CD4-positive, alpha-beta T cell treated with Interleukin-15 for 1 hour (primary cell): ENCODE measurements around the gene UBL4A.
A peak's percentile ranks its signal among the peaks of the same experiment; 100 is the strongest.

Source experiments
- DNase-seq: peaks from one replicate; pipeline ENCODE4 v3.0.0-alpha.2; 2020

The UBL4A gene

DNA sequence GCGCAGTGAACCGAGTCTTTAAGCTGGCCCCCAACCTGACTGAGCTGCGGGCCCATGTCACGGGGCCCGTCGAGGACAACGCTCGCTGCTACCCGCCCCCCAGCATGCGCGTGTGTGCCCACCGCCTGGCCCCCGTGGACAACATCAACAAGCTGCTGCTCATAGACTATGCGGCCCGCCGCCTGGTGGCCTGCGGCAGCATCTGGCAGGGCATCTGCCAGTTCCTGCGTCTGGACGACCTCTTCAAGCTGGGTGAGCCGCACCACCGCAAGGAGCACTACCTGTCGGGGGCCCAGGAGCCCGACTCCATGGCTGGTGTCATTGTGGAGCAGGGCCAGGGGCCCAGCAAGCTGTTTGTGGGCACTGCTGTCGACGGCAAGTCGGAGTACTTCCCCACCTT, 26.1 kb downstream of the UBL4A start:
- no peak for DNase-seq

DNA sequence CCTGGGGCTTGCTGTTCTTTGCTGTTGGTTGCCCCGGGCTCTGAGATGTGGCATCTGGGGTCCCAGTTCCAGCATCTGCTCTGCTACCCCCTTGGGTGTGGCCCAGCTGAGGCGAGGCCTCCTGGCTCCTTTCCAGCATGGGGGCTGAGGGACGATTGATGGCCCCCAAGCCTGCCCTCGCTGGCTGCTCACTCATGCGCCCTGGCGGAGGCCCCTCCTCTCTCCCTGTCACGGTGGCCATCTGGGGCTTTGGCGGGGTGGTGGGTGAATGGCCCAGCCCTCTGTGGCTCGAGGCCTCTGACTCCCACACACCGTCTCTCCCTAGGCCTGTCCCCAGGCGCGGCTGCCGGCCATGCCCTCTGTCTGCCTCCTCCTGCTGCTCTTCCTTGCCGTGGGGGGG, 26.6 kb downstream of the UBL4A start:
- DNase-seq = no peak

DNA sequence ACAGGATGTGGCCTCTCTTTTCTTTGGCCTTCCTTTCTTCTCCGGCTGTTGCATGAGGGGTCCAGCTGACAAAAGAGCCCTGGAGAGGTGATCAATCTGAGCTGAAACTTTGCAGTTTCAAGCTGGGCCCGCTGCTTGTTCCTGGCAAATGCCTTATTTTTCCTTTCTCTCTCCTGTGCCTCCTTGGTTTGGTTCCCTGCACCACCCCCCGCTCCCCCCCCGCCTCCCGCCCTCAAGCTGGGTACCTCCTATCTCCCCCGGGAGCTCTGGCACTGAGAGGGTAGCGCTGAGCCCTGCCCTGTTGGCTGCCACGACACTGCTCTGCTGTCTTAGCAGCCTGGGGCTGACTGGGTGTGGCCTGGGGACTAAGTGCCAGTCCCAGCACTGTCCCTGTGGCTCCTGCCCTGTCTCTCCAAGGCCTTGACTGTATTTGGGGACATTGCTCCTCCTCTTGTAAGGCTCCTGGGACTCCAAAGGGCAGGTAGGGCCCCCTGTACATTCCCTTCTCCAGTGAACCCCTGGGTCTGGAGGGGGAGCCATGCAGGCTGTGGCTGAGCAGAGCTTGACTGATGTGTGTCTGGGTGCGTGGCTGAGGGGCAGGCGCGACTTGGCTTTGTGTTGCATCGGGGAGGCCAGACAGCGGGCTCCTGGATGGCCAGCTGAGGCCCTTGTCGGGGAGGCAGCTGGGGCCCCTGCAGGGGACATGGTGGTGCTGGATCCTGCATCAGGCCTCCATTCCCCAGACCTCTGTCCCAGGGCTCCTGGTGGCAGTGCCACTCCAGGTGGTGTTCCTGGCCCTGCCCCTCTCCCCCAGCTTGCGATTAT, 27.2 kb downstream of the UBL4A start:
- no peak for DNase-seq

DNA sequence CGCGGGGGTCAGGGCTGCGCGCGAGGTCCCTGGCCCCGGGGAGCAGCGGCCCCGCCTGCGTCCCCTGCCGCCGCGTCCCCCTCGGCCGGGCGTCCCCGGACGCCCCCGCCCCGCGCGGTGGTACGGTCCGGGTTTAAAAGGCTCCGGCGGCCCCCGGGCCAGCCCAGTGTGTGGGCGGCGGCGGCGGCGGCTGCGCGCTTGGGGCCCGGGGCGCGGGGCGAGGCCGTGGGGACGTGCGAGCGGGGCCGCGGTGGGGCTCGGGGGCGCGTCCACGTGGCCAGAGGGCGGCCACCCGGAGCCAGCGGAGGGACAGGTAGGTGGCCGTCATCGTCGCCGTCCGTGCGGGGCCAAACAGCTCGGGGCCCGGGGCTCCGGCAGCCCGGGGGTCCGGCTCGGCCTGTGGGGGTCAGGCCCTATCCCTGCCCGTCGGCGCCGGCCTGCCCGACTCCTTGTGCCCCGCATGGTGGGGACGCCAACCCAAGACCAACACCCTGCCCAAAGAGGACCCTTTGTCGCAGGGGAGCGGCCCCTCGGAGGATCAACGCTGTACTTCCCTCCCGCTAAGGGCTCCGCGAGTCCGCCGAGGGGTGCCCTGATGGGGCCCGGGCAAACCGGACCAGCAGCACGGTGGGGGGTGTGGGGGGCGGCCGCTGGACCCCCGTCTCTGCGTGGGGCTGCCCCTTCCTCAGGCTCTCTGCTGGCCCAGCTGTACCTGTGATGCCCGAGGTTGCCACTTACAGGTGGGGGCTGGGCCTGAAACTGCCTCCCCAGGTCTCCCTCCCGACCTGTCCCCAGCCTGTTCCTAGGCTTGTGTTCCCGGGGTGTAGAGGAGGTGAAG, 28.1 kb downstream of the UBL4A start, which contains the start of gene PLXNA3:
TSS of gene PLXNA3 (plus strand) at position 166 of the 838 bp plus-strand sequence. CDS start 1,903 bp downstream, outside the sequence.
- DNase-seq = peak; percentile 48

DNA sequence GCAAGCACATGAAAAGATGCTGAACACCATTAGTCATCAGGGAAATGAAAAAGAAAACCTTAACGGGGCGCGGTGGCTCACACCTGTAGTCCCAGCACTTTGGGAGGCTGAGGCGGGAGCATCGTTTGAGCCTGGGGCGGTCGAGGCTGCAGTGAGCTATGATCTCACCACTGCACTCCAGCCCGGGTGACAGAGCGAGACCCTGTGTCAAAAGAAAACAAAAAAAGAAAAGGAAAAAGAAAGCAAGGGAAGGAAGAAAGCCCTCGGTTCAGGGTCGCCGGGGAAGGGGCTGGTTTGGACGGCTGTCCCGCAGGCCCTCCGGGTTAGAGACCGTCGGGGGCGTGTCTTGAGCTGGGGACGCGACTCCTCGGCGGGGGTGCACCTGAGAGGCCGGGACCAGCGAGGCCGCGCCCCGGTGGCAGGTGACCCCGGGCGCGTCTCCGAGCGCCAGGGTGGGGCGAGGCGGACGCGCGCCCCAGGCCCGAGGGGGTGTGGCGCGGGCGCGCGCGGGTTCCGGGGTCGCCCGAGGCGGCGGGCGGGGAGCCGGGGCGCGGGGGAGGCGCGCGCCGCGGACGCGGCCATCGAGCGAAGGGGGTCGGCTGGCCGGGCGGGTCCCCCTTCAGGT, 28.8 kb downstream of the UBL4A start:
- DNase-seq = peak; percentile 73

DNA sequence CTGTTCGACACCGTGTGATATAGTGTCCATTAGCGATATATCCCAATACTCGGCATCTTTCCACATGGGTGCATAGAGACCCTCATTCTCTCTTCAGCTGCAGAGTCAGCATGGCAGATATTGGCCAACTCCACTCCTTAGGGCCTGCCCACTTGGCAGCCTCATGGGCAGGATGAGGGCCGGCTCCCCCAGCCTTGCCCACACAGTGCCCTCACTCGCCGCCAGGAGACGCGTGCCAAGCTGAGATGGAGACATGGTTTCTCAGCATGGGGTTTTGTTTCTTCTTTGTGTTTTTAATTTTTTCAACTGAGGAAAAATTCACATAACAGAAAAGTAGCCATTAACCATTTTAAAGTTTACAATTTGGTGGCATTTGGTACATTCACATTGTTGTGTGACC, 33.6 kb downstream of the UBL4A start:
- DNase-seq = no peak

DNA sequence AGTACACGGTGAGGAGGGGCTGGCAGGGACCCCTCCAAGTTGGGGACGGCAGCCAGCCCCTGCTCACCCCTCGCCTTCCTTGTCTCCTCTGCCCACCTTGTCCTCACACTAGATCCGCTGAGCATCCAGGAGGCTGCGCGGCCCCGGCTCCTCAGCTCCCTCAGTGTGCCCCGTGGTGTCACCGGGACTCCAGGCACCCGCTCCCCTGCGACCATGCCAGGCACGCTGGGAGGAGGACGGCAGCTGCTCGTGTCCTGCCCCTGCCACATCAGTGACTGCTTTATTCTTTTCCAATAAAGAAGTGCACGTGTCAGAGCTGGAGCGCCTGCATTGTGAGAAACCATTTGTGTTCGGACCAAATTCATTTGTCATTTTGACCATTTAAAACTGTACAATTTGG, 36.1 kb downstream of the UBL4A start:
- no peak for DNase-seq

DNA sequence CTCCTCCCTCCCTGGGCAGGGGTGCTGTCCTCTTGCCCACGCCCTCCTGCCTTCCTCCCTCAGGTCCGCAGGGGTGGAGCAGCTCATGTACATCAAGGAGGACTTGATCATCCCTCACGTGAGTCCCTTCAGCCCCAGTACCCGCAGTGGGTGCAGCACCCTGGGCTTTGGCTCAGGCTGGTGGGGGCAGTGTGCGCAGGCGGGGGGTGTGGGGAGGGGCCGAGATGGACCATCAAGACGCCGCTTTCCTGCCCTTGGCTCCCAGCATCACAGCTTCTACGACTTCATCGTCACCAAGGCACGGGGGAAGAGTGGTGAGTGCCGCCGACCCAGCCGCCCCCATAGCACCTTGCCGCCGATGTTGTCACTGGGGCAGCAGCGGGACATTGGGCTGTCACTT, 36.8 kb downstream of the UBL4A start:
- no peak for DNase-seq

DNA sequence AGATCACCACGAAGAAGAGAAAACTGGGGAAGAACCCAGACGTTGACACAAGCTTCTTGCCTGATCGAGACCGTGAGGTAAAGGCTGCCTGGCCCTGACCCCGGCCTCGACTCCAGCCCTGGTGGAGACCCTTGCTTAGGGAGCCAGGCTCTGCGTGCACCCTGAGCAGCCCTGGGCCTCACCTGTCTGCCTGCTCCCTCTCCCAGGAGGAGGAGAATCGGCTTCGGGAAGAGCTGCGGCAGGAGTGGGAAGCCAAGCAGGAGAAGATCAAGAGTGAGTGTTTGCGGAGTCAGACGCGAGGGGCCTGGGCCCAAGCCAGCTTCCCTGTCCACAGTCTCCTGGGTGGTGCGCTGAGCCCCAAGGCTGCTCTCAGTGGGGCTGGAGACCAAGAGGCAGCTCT, 37.9 kb downstream of the UBL4A start:
- DNase-seq = no peak

DNA sequence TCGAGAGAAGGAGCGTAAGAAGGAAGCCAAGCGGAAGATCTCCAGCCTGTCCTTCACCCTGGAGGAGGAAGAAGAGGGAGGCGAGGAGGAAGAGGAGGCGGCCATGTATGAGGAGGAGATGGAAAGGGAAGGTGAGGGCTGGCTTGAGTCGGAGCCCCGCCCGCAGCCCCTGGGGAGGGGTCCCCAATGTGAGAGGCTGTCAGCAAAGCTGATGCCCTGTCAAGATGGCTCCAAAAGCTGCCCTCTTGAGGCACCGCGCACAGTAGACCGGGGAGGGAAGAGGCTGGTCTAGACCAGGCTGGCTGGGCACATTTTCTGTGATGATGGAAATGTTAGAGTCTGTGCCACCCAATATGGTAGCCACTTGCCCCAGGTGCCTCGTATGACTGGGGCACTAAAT, 40.0 kb downstream of the UBL4A start:
- DNase-seq = no peak

DNA sequence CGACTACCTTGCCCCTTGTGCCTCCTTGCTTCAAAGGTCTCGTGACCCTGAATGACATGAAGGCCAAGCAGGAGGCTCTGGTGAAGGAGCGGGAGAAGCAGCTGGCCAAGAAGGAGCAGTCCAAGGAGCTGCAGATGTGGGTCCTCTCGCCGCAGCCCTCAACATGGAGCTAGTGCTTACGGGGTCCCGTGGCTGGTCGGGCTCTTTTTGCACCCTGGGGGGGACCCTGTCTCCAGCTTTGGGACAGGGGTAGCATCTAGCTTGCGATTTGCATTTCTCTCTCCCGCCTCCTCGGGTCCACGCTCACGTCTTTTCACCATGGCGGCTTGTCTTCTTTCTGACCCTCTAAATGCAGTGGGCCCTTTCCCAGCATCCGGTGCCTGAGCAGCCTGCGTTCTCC, 40.6 kb downstream of the UBL4A start:
- DNase-seq = no peak

DNA sequence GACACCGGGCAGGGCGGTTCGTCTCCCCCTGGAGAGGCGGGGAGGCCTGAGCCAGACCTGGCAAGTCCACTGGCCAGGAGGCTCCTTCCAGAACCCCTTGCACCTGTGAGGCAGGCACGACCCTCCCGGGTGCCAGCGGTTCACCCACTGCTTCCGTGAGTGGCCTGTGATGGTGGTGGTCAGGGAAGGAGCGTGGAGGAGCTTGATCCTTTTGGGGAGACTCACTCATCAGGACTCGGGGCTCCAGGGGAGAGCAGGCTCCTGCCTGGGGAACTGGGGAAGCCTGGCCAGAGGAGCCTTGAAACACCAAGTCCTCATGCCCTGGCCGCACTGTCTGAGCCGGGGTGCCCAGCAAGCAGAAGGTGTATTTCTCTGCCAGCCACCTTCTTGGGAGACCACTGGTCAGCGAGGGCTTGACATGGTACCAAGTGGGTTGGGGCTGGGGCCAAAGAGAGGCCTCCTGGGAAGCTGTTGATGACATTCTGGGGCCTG, 41.6 kb downstream of the UBL4A start:
- DNase-seq = no peak

DNA sequence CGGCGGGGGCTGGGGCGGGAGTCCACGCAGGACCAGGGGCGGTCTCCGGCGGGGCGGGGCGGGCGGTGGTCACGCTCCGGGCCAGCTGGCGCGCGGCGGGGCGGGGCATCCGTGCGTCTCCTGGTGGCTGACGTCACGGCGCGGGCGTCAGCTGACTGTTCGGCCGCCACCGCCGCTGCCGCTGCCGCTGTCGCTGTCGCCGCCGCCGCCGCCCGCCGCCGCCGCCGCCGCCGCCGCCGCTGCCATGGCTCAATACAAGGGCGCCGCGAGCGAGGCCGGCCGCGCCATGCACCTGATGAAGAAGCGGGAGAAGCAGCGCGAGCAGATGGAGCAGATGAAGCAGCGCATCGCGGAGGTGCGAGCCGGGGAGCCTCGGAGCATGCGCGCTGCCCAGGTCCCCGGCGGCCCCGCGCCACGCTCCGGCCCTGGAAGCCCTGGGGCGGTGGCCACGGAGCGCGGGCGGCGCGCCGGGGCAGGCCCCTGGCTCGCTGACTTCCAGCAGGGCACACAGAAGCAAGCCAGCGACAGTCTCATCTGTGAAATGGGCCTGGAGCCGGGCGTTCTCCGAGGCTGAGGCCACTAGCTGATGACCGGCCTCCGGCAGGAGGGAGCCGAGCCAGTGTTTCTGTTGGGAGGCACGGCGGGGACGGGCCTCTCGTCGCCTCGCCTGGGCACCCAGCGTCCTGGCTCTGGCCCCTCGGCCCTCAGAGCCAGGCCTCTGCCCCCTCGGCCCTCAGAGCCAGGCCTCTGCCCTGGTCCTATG, 42.2 kb downstream of the UBL4A start, which contains the start of gene FAM50A:
TSS of gene FAM50A (plus strand) at position 150 of the 763 bp plus-strand sequence. CDS start at position 245, 95 bp downstream.
- DNase-seq = peak; percentile 78

DNA sequence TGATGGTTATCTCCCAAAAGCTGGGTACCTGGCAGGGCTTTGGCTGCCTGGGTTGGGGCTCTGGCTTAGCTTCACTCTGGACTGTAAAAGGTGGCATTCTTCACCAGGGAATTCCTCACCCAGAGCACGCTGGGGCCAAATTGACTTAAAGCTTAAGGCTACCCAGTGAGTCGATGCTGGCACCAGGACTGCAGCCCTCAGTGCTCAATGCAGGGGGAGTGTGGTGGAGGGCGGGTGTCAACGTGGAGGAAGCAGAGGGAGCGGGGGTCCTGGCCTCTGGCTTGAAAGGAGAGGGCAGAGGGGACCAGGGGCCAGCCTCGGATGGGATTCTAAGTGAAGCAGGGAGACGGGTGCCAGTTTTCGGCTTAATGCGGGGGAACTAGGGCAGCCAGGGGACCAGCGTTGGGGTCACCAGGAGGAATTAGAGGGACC, 42.9 kb downstream of the UBL4A start:
- DNase-seq = no peak

DNA sequence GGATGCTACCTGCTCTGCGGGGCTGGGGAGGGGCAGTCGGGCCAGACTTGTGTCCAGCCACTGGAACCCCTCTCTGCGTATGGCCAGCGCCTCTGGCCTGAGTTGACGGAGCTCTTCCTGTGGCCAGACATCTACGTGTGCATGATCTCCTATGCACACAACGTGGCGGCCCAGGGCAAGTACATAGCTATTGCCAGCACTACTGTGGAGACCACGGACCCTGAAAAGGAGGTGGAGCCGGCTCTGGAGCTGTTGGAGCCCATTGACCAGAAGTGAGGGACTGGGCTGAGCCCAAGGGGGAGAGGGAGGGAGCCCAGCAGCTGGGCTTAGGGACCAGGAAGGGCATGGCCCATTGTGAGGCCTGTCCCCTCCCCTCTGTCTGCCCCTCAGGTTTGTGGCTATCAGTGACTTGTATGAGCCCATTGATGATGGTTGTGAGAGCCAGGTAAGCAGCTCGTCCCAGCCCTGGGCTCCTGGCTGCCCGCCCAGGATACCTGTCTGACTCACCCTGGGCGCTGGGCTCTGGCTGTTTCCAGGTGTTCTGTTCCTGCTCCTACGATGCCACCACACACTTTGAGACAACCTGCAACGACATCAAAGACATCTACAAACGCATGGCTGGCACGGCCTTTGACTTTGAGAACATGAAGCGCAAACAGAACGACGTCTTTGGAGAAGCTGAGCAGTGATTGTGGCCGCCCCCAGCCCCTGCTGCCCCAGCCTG, 44.3 kb downstream of the UBL4A start:
- no peak for DNase-seq

DNA sequence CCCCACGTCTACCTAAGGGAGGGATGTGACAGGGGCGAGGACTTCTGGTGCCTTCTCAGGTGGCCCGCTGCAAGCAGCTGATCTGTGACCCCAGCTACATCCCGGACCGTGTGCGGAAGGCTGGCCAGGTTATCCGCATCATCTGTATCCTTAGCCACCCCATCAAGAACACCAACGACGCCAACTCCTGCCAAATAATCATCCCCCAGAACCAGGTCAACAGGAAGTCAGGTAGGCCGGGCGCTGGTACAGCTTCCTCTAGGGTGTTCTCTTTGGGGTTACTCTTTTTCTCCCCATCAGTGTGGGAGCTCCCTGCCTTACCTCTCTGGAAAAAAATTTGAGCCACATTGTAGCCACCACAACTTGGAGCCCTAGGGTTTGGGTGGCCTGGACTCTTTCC, 44.9 kb downstream of the UBL4A start:
- DNase-seq = no peak

DNA sequence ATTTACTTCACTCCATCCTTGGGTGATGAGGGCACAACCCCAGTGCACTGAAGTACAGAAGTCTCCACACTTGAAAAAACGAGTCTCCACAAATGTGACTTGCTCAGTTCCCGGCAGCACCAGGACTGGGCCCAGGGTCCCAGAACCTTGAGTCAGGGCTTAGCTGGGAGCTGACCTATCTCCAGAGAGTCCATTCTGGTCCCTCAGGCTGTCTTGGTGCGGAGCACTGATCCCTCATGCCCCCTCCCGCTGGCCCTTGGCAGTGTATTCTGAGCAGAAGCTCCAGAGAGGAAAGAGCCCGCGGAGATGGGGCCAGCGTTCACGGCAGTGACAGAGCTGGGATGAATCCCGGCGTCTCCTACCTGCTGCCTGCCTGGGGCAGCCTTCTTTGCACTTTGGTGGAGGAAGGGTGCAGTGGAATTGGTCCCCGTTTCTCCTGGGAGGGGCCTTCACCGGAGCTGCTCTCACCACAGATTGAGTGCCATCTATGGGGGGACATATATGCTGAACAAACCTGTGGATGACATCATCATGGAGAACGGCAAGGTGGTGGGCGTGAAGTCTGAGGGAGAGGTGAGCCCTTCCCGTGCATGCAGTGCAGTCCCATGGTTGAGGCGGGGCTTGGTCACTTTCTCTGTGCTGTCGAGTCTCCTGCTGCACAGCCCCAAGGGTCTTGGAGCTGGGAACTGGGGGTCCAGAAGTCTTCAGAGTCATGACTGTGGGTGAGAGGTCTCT, 45.6 kb downstream of the UBL4A start:
- no peak for DNase-seq

DNA sequence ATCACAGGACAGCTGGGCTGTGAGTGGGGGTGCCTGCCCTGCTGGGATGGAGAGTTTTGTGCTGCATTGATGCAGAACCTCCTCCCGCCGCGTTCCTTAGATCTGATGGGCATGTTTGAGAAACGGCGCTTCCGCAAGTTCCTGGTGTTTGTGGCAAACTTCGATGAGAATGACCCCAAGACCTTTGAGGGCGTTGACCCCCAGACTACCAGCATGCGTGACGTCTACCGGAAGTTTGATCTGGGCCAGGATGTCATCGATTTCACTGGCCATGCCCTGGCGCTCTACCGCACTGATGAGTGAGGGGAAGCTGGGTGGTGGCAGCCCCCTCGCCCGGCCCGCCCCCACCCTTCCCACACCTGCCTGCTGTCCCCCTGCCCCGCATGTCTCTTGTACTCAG, 46.6 kb downstream of the UBL4A start:
- no peak for DNase-seq

DNA sequence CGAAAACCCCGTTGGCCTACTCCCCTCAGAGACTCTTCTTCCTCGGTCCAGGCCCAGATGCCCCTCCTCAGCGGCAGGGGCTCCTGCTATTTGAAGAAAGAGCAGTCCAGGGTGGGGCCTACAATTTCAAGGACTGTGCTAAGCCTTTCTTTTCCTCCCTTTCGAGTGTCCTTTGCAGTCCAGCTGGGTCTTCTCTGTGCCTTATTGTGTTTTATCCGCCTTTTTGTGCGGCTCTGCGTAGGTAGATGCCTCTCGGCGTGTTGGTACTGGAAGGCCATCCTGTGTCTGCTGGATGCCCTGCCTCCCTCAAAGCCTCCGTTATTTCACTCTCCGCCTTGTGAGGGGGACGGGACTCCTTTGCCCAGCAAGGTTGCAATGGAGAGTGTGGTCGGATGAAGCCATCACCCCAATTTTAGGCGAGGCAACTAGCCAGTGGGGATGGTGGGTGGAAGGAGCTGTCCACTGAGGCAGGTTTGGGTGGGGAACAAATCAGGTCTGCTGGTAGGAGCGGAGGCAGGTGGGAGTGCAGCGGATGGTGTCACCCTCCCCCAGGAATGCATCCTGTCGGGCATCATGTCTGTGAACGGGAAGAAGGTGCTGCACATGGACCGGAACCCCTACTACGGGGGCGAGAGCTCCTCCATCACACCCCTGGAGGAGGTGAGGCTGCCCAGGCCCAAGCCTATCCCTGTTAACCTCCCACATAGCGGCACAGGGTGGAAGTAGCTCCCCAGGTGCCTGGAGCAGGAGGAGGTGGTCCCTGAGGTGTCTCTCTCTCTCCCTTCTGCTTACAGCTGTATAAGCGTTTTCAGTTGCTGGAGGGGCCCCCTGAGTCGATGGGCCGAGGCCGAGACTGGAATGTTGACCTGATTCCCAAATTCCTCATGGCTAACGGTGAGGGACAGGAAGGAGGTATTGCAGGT, 48.2 kb downstream of the UBL4A start:
- DNase-seq = no peak
